ENCODE data around the gene TNFRSF13B.
"Not testable (repeated sequence)": the region's sequence is repeated elsewhere in the genome, so short reads cannot be mapped to it uniquely, and the experiment has no call there.

DNA sequence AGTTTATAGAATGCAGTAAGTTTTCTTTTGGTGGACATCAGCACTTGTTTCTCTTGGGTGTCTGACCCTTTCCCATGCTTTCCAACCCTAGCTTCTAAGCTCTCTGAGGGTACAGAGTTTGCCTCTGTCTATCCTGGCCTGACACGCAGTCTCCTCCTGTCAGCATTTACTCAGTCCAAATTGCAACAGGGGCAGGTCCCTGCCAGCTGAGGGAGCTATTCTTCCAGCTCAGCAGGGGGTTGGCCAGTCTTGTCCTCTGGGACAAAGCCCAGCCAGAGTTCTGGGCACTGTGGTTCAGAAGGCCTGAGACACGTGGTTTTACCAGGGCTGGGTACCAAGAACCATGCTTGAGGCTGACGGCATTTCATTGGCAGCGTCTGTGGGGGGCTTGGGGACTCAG lies 38.1 kb upstream of the TNFRSF13B start:
- TF ChIP-seq, protein P1, sequence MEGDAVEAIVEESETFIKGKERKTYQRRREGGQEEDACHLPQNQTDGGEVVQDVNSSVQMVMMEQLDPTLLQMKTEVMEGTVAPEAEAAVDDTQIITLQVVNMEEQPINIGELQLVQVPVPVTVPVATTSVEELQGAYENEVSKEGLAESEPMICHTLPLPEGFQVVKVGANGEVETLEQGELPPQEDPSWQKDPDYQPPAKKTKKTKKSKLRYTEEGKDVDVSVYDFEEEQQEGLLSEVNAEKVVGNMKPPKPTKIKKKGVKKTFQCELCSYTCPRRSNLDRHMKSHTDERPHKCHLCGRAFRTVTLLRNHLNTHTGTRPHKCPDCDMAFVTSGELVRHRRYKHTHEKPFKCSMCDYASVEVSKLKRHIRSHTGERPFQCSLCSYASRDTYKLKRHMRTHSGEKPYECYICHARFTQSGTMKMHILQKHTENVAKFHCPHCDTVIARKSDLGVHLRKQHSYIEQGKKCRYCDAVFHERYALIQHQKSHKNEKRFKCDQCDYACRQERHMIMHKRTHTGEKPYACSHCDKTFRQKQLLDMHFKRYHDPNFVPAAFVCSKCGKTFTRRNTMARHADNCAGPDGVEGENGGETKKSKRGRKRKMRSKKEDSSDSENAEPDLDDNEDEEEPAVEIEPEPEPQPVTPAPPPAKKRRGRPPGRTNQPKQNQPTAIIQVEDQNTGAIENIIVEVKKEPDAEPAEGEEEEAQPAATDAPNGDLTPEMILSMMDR (conservative IDR thresholded peaks at IDR 0.05 in 1 of 2, IDR thresholded peaks at IDR 0.05 in 1 of 2; ENCODE audit: low read depth in 1 of 2, low read length in 2 of 2), result peak in 1 of 2 donors; percentile 4
- not testable (repeated sequence) for TF ChIP-seq EZH2 (IDR thresholded peaks at IDR 0.05; ENCODE audit: low read length, missing control alignments)
